Mesenchymal stem cell (in vitro differentiated cells and primary cell): Measurements from ENCODE around the gene NOMO2.
"Not testable (repeated sequence)": the region's sequence is repeated elsewhere in the genome, so short reads cannot be mapped to it uniquely, and the experiment has no call there.

Experiments used
- DNase-seq: peaks from one replicate; pipeline ENCODE4 v3.0.0-alpha.2; 2013
- H2AFZ ChIP-seq: one replicate; pipeline ENCODE4 v1.6.1; 2013; ENCODE audit warnings: low read depth, mild to moderate bottlenecking, control low read depth, inconsistent platforms, low read length, moderate library complexity
- H2AK5ac ChIP-seq: 2 replicates; pipeline ENCODE4 v1.6.1; 2013; ENCODE audit warnings: low read length, moderate library complexity, mild to moderate bottlenecking, inconsistent platforms; ENCODE audit not compliant: severe bottlenecking
- H2BK120ac ChIP-seq: one replicate; pipeline ENCODE4 v1.6.1; 2013; ENCODE audit warnings: low read depth, mild to moderate bottlenecking, inconsistent platforms, low read length, moderate library complexity
- H2BK12ac ChIP-seq, 2 experiments: one replicate each; pipeline ENCODE4 v1.6.1; 2013; ENCODE audit warnings: inconsistent platforms in 2 of 2, low read length in 2 of 2, mild to moderate bottlenecking in 2 of 2, moderate library complexity in 2 of 2, control low read depth in 1 of 2
- H2BK15ac ChIP-seq: one replicate; pipeline ENCODE4 v1.6.1; 2013; ENCODE audit warnings: mild to moderate bottlenecking, low read depth, inconsistent platforms; ENCODE audit not compliant: poor library complexity, severe bottlenecking
- H2BK5ac ChIP-seq: 2 replicates; pipeline ENCODE4 v1.6.1; 2013; ENCODE audit warnings: low read depth, mild to moderate bottlenecking, low read length, control low read depth, inconsistent platforms; ENCODE audit not compliant: poor library complexity, severe bottlenecking
- H3K14ac ChIP-seq, 2 experiments: one replicate each; pipeline ENCODE4 v1.6.1; 2013; ENCODE audit warnings: inconsistent platforms in 2 of 2, low read length in 2 of 2, control low read depth in 1 of 2, mild to moderate bottlenecking in 1 of 2, moderate library complexity in 1 of 2
- H3K18ac ChIP-seq, 2 experiments: one replicate each; pipeline ENCODE4 v1.6.1; 2013; ENCODE audit warnings: inconsistent platforms in 2 of 2, low read length in 2 of 2, control low read depth in 1 of 2, low read depth in 1 of 2, mild to moderate bottlenecking in 1 of 2
- H3K23ac ChIP-seq, 2 experiments: one replicate each; pipeline ENCODE4 v1.6.1; 2013; ENCODE audit warnings: inconsistent platforms in 2 of 2, low read length in 2 of 2, mild to moderate bottlenecking in 2 of 2, moderate library complexity in 2 of 2, control low read depth in 1 of 2
- H3K27ac ChIP-seq: 2 replicates; pipeline ENCODE4 v1.5.1; 2013; ENCODE audit warnings: mild to moderate bottlenecking, moderate library complexity, low read length, control low read depth, inconsistent platforms; ENCODE audit not compliant: poor library complexity, severe bottlenecking
- H3K27me3 ChIP-seq, 2 experiments: 2 replicates each; pipeline versions ENCODE4 v1.6.1 to v1.7.0; 2013; ENCODE audit warnings: low read length in 2 of 2, mild to moderate bottlenecking in 2 of 2, moderate library complexity in 2 of 2, control low read depth in 1 of 2, inconsistent platforms in 1 of 2; ENCODE audit not compliant: control insufficient read depth in 1 of 2, insufficient read depth in 1 of 2
- H3K36me3 ChIP-seq, 2 experiments: 2 replicates each; pipeline versions ENCODE4 v1.6.1 to v1.7.0; 2013; ENCODE audit warnings: low read length in 2 of 2, control low read depth in 1 of 2, inconsistent platforms in 1 of 2, low read depth in 1 of 2, mild to moderate bottlenecking in 1 of 2; ENCODE audit not compliant: insufficient read depth in 2 of 2, control insufficient read depth in 1 of 2
- H3K4ac ChIP-seq, 2 experiments: one replicate each; pipeline ENCODE4 v1.6.1; 2013; ENCODE audit warnings: inconsistent platforms in 2 of 2, low read length in 2 of 2, mild to moderate bottlenecking in 2 of 2, moderate library complexity in 2 of 2, control low read depth in 1 of 2, low read depth in 1 of 2
- H3K4me1 ChIP-seq: 2 replicates; pipeline ENCODE4 v1.6.1; 2013; ENCODE audit warnings: low read depth, low read length, control low read depth; ENCODE audit not compliant: control insufficient read depth, insufficient read depth
- H3K4me2 ChIP-seq: 2 replicates; pipeline ENCODE4 v1.6.1; 2013; ENCODE audit warnings: low read length, mild to moderate bottlenecking, inconsistent platforms; ENCODE audit not compliant: poor library complexity, severe bottlenecking
- H3K4me3 ChIP-seq, 2 experiments: 2 replicates each; pipeline versions ENCODE4 v1.5.1 to v1.7.0; 2013; ENCODE audit warnings: low read length in 2 of 2, mild to moderate bottlenecking in 2 of 2, control low read depth in 1 of 2, low read depth in 1 of 2; ENCODE audit not compliant: insufficient read depth in 1 of 2
- H3K79me1 ChIP-seq: replicated peaks from 2 replicates; pipeline ENCODE4 v1.6.1; 2013; ENCODE audit warnings: mild to moderate bottlenecking, control low read depth, low read length, inconsistent platforms; ENCODE audit not compliant: poor library complexity, severe bottlenecking
- H3K9ac ChIP-seq: 2 replicates; pipeline ENCODE4 v1.7.0; 2013; ENCODE audit warnings: mild to moderate bottlenecking, low read length, moderate library complexity
- H3K9me3 ChIP-seq: 2 replicates; pipeline ENCODE4 v1.7.0; 2013; ENCODE audit warnings: mild to moderate bottlenecking, low read length; ENCODE audit not compliant: control insufficient read depth
- H4K8ac ChIP-seq: one replicate; pipeline ENCODE4 v1.6.1; 2013; ENCODE audit warnings: inconsistent platforms, mild to moderate bottlenecking, low read length, moderate library complexity
- H4K91ac ChIP-seq: one replicate; pipeline ENCODE4 v1.6.1; 2013; ENCODE audit warnings: mild to moderate bottlenecking, low read length, inconsistent platforms
- WGBS: methylation state at CpG from one replicate; pipeline ENCODE4 v1.1.7; 2013; ENCODE audit warnings: mixed read lengths; 5-methylcytosine and 5-hydroxymethylcytosine counted together

NOMO2 gene

DNA sequence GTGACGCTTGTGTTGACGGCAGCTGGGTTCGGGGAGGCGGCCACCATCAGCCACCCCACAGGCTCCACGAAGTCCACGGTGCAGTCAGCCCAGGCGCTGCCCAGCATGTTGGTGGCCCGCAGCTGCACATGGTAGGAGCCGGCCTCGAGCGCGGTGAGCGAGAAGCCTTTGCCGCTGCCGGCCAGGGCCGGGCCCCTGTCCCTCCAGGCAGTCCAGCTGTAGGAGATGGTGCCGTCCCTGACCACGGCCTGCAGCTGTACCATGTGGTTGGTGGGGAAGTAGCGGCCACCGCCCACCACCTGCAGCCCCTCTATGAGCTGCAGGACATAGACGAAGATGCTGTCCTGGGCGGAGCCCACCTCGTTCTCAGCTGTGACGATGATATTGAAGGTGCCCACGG lies 175.4 kb downstream of the NOMO2 start:
- not testable (repeated sequence) for H3K4ac ChIP-seq

DNA sequence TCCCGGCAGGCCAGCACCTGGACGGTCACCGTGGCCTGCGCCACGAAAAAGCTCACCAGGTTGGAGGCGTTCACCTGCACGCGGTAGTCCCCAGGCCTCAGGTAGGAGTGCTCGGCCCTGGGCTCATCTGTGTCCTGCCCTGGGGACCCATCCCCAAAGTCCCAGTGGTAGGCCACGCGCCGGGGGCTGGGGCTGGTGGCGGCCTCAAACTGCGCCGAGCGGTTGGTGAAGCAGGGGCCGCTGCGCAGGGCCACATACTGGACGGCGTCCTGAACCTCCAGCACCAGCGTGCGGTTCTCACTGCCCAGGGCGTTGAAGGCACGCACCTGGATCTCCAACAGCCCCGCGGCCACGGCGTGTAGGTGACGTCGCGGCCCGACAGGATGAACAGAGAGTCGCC lies 176.6 kb downstream of the NOMO2 start:
- H3K9ac ChIP-seq, H3K9me3 ChIP-seq, H2BK5ac ChIP-seq, DNase-seq, H2BK15ac ChIP-seq, H2AFZ ChIP-seq, H4K91ac ChIP-seq, H4K8ac ChIP-seq, H3K79me1 ChIP-seq, H3K4ac ChIP-seq, H3K4me3 ChIP-seq, H3K4me2 ChIP-seq, H3K14ac ChIP-seq, H3K18ac ChIP-seq, H2AK5ac ChIP-seq, H3K4me1 ChIP-seq, H3K27me3 ChIP-seq, H3K23ac ChIP-seq, H3K27ac ChIP-seq, H3K36me3 ChIP-seq, H2BK120ac ChIP-seq, H2BK12ac ChIP-seq: not testable (repeated sequence)
- no CpG with 5 or more reads among the region's 33 CpGs for WGBS

More for the DNA sequence above, 175.4 kb downstream of the NOMO2 start:
- not testable (repeated sequence) for H3K79me1 ChIP-seq, H3K4me3 ChIP-seq, H3K27ac ChIP-seq, H2BK12ac ChIP-seq, H2AK5ac ChIP-seq, H4K8ac ChIP-seq, H3K18ac ChIP-seq, H3K9ac ChIP-seq, H2AFZ ChIP-seq, H3K27me3 ChIP-seq, H3K9me3 ChIP-seq, H3K4me2 ChIP-seq, DNase-seq, H2BK15ac ChIP-seq, H2BK120ac ChIP-seq, H3K14ac ChIP-seq, H3K36me3 ChIP-seq, H2BK5ac ChIP-seq, H3K4me1 ChIP-seq, H4K91ac ChIP-seq, H3K23ac ChIP-seq
- WGBS, result no CpG with 5 or more reads among the region's 25 CpGs

DNA sequence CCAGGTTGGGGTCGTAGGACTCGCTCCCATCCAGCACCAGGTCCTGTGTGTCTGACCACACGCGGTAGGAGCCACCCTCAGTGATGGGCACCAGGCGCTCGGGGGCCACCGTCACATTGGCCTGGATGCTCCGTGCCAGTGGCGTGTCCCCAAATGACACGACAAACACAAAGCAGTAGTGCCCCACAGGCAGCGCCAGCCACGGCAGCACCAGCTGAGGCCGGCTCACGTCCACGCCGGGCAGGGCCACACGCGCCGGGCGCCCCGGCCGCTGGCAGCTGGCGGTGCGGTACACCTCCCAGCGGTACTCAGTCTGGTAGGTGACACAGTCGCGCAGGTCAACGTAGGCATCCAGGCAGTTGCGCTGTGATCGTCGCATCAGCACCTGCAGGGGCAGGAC lies 177.0 kb downstream of the NOMO2 start:
- not testable (repeated sequence) for H3K4me1 ChIP-seq, H2BK5ac ChIP-seq, H3K23ac ChIP-seq, H2AFZ ChIP-seq, H2BK12ac ChIP-seq, H3K27me3 ChIP-seq, H3K4me3 ChIP-seq, H2BK15ac ChIP-seq, H3K36me3 ChIP-seq, DNase-seq, H2BK120ac ChIP-seq, H2AK5ac ChIP-seq, H4K8ac ChIP-seq, H3K18ac ChIP-seq, H3K4ac ChIP-seq, H3K4me2 ChIP-seq, H3K9ac ChIP-seq, H3K14ac ChIP-seq, H3K79me1 ChIP-seq, H3K27ac ChIP-seq, H3K9me3 ChIP-seq, H4K91ac ChIP-seq
- WGBS, result no CpG with 5 or more reads among the region's 31 CpGs

DNA sequence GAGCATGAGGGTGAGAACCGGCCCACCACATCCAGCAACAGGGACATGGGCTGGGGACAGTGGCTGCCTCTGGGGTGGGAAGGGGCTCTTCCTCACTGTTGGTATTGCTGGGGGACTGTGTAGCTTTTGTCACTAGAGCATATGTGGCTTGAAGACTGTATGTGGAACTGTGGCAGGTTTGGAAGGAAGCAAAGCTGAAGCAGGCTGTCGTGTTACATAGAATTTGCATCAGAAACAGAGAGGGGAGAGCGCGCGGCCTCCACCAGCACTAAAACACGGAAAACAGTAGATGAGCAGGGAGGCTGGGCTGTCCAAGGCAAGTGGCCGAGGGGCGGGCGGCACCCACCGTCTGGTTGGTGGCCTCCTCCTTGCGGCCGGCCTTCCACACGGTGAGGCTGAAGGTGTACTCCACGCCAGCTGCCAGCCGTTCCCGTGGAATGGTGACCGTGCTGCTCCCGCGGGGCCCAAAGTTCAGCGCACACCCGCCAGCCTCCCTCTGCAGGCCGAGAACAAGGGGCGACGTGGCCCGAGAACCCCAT lies 177.7 kb downstream of the NOMO2 start:
- not testable (repeated sequence) for H3K36me3 ChIP-seq, H3K4ac ChIP-seq, H3K4me3 ChIP-seq, H2AK5ac ChIP-seq, DNase-seq, H3K27ac ChIP-seq, H3K14ac ChIP-seq, H2BK120ac ChIP-seq, H4K8ac ChIP-seq, H3K18ac ChIP-seq, H3K4me2 ChIP-seq, H2BK12ac ChIP-seq, H2BK15ac ChIP-seq, H3K79me1 ChIP-seq, H3K4me1 ChIP-seq, H3K23ac ChIP-seq, H2AFZ ChIP-seq, H3K27me3 ChIP-seq, H3K9me3 ChIP-seq, H2BK5ac ChIP-seq, H3K9ac ChIP-seq, H4K91ac ChIP-seq
- WGBS, result no CpG with 5 or more reads among the region's 25 CpGs
